ENCODE data around the gene DUS1L. TPM values are rescaled to one million over a fixed set of nuclear protein-coding genes. Genes with fewer than 3 reads are reported as not detected.

DUS1L gene
- polyA plus RNA-seq, 3 donors from 2014 or later: 61.7 to 85.3 (median 82.5) TPM

- H3K27ac Mint-ChIP-seq: peak overlapping the region in 1 of 6 donors; percentile 43
- DNase-seq: no peak
- H3K9me3 Mint-ChIP-seq: no peaks in the 10 kb centered on the region
- H3K36me3 Mint-ChIP-seq: peaks cover 0 to 6% (median 3%) of the 10 kb centered on the region in 3 donors
- H3K4me3 Mint-ChIP-seq: peak overlapping the region; percentile 33 to 88 (median 69)
- H3K27me3 Mint-ChIP-seq (ENCODE audit: low read depth in 3 of 3): peaks cover 0 to 14% (median 0%) of the 10 kb centered on the region in 3 donors
- H3K4me1 Mint-ChIP-seq: peaks cover 15 to 26% of the 10 kb centered on the region in 2 donors
Measured at GRCh38 chr17:82036634-82037091, 28.9 kb downstream of the DUS1L start.

DNA sequence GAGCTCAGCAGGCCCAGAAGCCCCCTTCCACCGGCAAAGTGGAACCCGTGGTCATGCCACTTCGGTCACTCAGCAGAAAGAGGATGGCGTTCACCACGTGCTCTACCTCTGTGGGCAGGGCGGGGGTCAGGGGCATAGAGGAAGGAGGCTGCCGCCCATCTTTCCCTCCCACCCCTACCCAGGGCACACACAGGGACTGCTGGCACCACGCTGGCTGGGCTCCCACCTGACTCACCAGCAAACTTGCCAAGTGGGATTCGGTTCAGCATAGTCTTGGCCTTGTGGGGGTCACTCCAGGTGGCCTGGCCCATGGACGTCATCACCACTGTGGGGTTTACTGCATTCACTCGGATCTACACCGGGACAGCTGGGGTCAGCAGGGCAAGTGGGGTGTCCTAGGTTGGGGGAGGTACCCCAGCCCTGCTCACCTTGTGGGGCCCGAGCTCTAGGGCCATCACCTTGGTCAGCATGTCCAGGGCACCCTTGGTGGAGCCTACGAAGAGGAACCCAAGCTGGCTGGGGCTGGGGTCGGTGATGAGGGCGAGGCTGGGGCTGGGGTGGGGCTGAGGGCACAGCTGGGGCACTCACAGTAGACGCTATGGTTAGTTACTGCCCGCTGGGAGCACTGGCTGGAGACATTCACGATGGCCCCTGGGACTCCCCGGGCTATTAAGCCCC is 29.5 kb downstream of the DUS1L start:
- Mint-ChIP-seq H3K4me1 (peaks cover 15 to 26% of the 10 kb centered on the region in 2 donors), H3K4me3 (peak overlapping the region; percentile 33 to 88 (median 69)), H3K36me3 (peaks cover 0 to 6% (median 3%) of the 10 kb centered on the region in 3 donors), H3K27me3 (ENCODE audit: low read depth in 3 of 3) (peaks cover 0 to 14% (median 0%) of the 10 kb centered on the region in 3 donors), H3K27ac (peak overlapping the region in 2 of 6 donors; percentile 17 to 69), H3K9me3 (no peaks in the 10 kb centered on the region)
- no peak for DNase-seq

GRCh38 chr17:82035488-82035887 is 30.1 kb downstream of the DUS1L start:
- Mint-ChIP-seq H3K36me3 (peaks cover 0 to 6% (median 3%) of the 10 kb centered on the region in 3 donors), H3K4me3 (peak overlapping the region; percentile 51 to 67 (median 64)), H3K4me1 (peaks cover 15 to 28% of the 10 kb centered on the region in 2 donors), H3K27ac (peak overlapping the region in 2 of 6 donors; percentile 53 to 69), H3K27me3 (ENCODE audit: low read depth in 3 of 3) (peaks cover 0 to 14% (median 1%) of the 10 kb centered on the region in 3 donors), H3K9me3 (no peaks in the 10 kb centered on the region)
- no peak for DNase-seq

GRCh38 chr17:82034371-82035011 is 31.1 kb downstream of the DUS1L start:
- Mint-ChIP-seq H3K36me3 (peaks cover 0 to 6% (median 3%) of the 10 kb centered on the region in 3 donors), H3K4me1 (peaks cover 15 to 32% of the 10 kb centered on the region in 2 donors), H3K27me3 (ENCODE audit: low read depth in 3 of 3) (peaks cover 0 to 14% (median 2%) of the 10 kb centered on the region in 3 donors), H3K4me3 (peak overlapping the region in 3 of 5 donors; percentile 33 to 64 (median 51)), H3K27ac (no peak overlapping the region), H3K9me3 (no peaks in the 10 kb centered on the region)
- DNase-seq: no peak

- peaks cover 15 to 32% of the 10 kb centered on the region in 2 donors for H3K4me1 Mint-ChIP-seq
- H3K27ac Mint-ChIP-seq: no peak overlapping the region
- DNase-seq: no peak
- peaks cover 0 to 14% (median 2%) of the 10 kb centered on the region in 3 donors for H3K27me3 Mint-ChIP-seq (ENCODE audit: low read depth in 3 of 3)
- no peaks in the 10 kb centered on the region for H3K9me3 Mint-ChIP-seq
- no peak overlapping the region for H3K4me3 Mint-ChIP-seq
- H3K36me3 Mint-ChIP-seq: peaks cover 0 to 6% (median 3%) of the 10 kb centered on the region in 3 donors
Measured at GRCh38 chr17:82033359-82034085, 32.1 kb downstream of the DUS1L start.

- peaks cover 2 to 3% (median 2%) of the 10 kb centered on the region in 3 donors for H3K27me3 Mint-ChIP-seq (ENCODE audit: low read depth in 3 of 3)
- H3K27ac Mint-ChIP-seq: no peak overlapping the region
- DNase-seq: no peak
- peak overlapping the region in 4 of 5 donors; percentile 20 to 36 (median 22) for H3K4me3 Mint-ChIP-seq
- H3K36me3 Mint-ChIP-seq: peaks cover 0 to 6% (median 3%) of the 10 kb centered on the region in 3 donors
- no peaks in the 10 kb centered on the region for H3K9me3 Mint-ChIP-seq
- peaks cover 7 to 24% of the 10 kb centered on the region in 2 donors for H3K4me1 Mint-ChIP-seq
Measured at GRCh38 chr17:82031885-82032627, 33.5 kb downstream of the DUS1L start.

DNA sequence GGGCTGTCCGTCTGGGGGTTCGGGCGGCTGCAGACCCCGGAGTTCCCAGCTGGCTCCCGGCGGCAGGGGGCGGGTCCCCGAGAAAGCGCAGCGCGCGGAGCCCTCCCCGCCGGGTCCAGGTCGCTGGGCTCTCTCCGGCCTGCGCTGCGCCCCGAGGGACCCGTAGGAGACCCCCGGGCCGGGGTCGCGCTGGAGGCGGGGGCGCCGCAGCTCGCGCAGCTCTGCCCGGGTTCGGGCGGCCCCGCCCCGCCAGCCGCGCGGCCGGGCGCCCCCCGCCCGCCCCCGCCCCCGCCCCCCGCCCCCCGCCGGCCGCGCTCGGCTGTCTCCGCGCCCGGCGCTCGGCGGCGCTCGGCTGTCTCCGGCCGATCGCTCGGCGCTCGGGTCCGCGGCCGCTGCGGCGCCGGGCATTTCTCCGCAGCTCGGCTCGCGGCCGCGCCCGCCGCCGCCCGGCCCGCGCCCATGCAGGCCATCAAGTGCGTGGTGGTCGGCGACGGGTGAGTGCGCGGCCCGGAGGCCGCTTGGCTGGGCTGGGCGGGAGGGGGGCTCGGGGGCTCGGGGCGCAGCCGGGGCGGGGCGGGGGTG is 34.2 kb downstream of the DUS1L start, which contains the start of gene RAC3:
Gene RAC3 (plus strand): TSS at position 376 of the 582 bp plus-strand sequence. CDS start 84 bp downstream, at position 460.
- peak within 1 kb of the TSS; percentile 76 to 82 (median 81) for H3K4me3 Mint-ChIP-seq
- H3K4me1 Mint-ChIP-seq: peaks cover 7 to 22% of the 10 kb centered on the region in 2 donors
- no peaks in the 10 kb centered on the region for H3K9me3 Mint-ChIP-seq
- H3K36me3 Mint-ChIP-seq: peaks cover 0 to 6% (median 3%) of the 10 kb centered on the region in 3 donors
- H3K27ac Mint-ChIP-seq: no peak within 1 kb of the TSS
- H3K27me3 Mint-ChIP-seq (ENCODE audit: low read depth in 3 of 3): peaks cover 2 to 3% (median 2%) of the 10 kb centered on the region in 3 donors
- DNase-seq: no peak

- Mint-ChIP-seq H3K36me3 (peaks cover 0 to 6% (median 3%) of the 10 kb centered on the region in 3 donors), H3K27ac (no peak overlapping the region), H3K9me3 (no peaks in the 10 kb centered on the region), H3K4me3 (peak overlapping the region; percentile 76 to 82 (median 81)), H3K27me3 (ENCODE audit: low read depth in 3 of 3) (peaks cover 2 to 3% (median 2%) of the 10 kb centered on the region in 3 donors), H3K4me1 (peaks cover 7 to 18% of the 10 kb centered on the region in 2 donors)
- peak; percentile 76 to 81 (median 78) for DNase-seq
Measured at GRCh38 chr17:82030470-82031302, 34.9 kb downstream of the DUS1L start.

GRCh38 chr17:82029990-82030469 is 35.6 kb downstream of the DUS1L start:
- Mint-ChIP-seq H3K4me1 (peaks cover 2 to 11% of the 10 kb centered on the region in 2 donors), H3K9me3 (no peaks in the 10 kb centered on the region), H3K27ac (no peak overlapping the region), H3K4me3 (peak overlapping the region in 2 of 5 donors; percentile 62 to 75), H3K36me3 (peaks cover 0 to 1% (median under 1%) of the 10 kb centered on the region in 3 donors), H3K27me3 (ENCODE audit: low read depth in 3 of 3) (peaks cover 2 to 3% (median 2%) of the 10 kb centered on the region in 3 donors)
- no peak for DNase-seq

- H3K4me3 Mint-ChIP-seq: peak overlapping the region in 3 of 5 donors; percentile 62 to 75 (median 65)
- H3K9me3 Mint-ChIP-seq: no peaks in the 10 kb centered on the region
- peaks cover 2% of the 10 kb centered on the region in 3 donors for H3K27me3 Mint-ChIP-seq (ENCODE audit: low read depth in 3 of 3)
- H3K4me1 Mint-ChIP-seq: peaks cover 0 to 9% of the 10 kb centered on the region in 2 donors
- no peak overlapping the region for H3K27ac Mint-ChIP-seq
- DNase-seq: no peak
- no peaks in the 10 kb centered on the region for H3K36me3 Mint-ChIP-seq
Measured at GRCh38 chr17:82029391-82029790, 36.2 kb downstream of the DUS1L start.

- peaks cover 2 to 11% of the 10 kb centered on the region in 2 donors for H3K4me1 Mint-ChIP-seq
- H3K36me3 Mint-ChIP-seq: no peaks in the 10 kb centered on the region
- peak overlapping the region in 2 of 5 donors; percentile 18 to 52 for H3K4me3 Mint-ChIP-seq
- peaks cover 2% of the 10 kb centered on the region in 3 donors for H3K27me3 Mint-ChIP-seq (ENCODE audit: low read depth in 3 of 3)
- H3K27ac Mint-ChIP-seq: no peak overlapping the region
- no peak for DNase-seq
- no peaks in the 10 kb centered on the region for H3K9me3 Mint-ChIP-seq
Measured at GRCh38 chr17:82028966-82029365, 36.6 kb downstream of the DUS1L start.

DNA sequence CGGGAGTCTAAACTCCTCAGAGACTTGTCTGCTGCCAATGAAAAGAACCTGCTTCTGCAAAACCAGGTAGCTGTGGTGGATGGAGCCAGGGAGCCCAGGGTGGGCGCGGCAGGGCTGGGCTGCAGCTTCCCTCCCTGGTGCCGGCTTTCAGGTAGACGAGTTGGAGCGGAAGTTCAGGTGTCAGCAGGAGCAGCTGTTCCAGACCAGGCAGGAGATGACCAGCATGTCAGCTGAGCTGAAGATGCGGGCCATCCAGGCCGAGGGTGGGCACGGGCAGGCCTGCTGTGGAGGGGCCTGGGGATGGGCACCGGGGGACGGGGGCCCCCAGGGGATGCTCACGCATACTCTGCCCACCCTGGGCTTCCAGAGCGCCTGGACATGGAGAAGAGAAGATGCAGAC is 37.4 kb downstream of the DUS1L start:
- no peak for DNase-seq
- peak overlapping the region in 1 of 5 donors; percentile 9 for H3K4me3 Mint-ChIP-seq
- peaks cover 5 to 14% of the 10 kb centered on the region in 2 donors for H3K4me1 Mint-ChIP-seq
- no peaks in the 10 kb centered on the region for H3K9me3 Mint-ChIP-seq
- peaks cover 2% of the 10 kb centered on the region in 3 donors for H3K27me3 Mint-ChIP-seq (ENCODE audit: low read depth in 3 of 3)
- H3K36me3 Mint-ChIP-seq: no peaks in the 10 kb centered on the region
- H3K27ac Mint-ChIP-seq: no peak overlapping the region

All from immature natural killer cell (primary cell).